HuH-7 (cell line): ENCODE measurements around the gene NADSYN1.

Experiments used
- DNase-seq: peaks from one replicate; pipeline ENCODE4 v3.0.0; 2011; ENCODE audit warnings: low spot score

The NADSYN1 gene

GRCh38 chr11:71433648-71434450 is 19.2 kb upstream of the NADSYN1 start:
- DNase-seq: peak; percentile 91

- DNase-seq: no peak
These were observed 18.4 kb upstream of the NADSYN1 start for GRCh38 chr11:71434576-71435130.

DNA sequence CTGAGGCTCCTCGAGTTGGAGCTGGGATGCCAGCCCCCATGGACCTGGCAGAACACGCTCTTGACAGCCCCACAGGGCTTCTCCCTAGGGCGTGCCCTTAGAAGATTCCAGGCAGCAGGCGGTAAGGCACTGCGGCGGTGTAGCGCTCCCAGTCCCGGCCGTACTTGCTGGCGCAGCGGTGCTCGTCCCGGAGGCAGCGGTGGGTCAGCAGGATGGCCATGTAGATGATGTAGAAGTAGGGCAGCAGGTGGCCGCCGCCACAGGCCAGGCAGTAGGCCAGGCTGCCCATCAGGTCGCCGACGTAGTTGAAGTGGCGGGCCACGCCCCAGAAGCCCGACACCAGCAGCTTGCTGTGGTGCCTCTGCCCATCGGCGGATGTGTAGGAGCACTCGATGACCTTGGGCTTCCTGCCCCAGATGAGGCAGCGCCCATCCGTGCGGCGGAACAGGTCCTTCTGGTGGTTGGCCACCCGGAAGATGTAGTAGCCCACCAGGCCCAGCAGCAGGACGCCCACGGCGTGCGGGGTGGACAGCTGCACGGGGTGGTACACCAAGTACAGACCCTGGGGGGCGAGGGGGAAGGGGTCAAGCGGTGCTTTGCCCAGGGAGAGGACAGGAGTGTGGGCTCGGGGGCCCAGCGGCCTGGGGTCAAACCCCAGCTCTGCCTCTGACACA is 17.6 kb upstream of the NADSYN1 start:
- DNase-seq: no peak

DNA sequence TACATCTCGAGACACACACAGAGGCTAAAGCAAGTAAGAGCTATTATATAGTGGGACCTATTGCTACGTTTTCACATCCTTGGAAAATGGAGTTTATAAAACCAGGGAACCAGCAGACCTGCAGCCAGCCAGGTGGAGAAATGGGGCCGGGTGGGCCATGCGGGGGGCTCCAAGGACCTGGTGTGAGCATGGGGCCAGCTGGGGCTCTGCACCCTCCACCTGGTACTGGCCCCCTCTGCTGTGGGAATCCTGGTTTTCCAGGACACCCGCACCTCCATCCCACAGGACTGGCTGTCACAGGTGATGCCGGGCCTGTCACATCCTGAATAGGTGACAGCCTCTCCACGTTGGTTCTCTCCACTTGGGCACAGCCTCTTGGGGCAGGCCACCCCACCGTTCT is 16.1 kb upstream of the NADSYN1 start:
- no peak for DNase-seq

GRCh38 chr11:71437399-71437798 is 15.6 kb upstream of the NADSYN1 start:
- no peak for DNase-seq

DNA sequence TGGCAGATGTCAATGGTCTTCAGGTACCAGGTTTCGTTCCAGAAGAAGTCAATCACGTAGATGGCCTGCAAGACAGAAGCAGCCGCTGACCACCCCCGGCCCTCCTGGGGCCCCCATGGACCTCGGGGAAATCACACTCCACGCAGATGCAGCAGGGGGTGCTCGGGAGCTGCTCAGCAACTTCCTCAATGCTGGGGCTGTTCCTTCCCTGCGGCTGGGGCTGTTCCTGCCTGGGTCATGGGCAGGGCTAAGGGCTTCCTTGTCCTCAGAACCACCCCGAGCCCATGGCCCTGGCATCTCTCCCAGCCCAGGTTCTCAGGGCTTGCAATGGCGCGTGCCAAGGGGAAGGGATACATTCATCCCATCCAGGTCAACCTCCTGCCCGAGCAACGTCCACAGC is 15.1 kb upstream of the NADSYN1 start:
- no peak for DNase-seq

DNA sequence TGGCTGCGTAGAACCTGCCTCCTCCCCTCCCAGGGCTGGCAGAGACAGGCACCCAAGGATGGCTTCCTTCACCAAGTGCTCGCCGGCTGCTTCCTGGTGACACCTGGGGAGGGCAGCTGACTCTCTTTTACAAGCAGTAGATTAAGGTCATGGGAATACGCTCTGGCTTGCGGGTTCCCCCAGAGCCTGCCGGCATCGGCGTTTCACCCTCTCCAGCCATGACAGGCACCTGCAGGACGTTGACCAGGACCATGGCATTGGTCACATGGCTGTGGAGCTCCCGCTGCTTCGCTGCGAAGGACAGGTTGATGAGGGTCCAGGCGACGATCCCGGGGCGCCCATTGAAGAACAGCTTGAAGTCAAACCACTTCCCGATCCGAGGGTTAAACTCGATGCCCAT is 14.4 kb upstream of the NADSYN1 start:
- DNase-seq: no peak

GRCh38 chr11:71440021-71440755 is 12.8 kb upstream of the NADSYN1 start:
- no peak for DNase-seq

- no peak for DNase-seq
These were observed 11.8 kb upstream of the NADSYN1 start for GRCh38 chr11:71441251-71441650.

- DNase-seq: no peak
These were observed 10.9 kb upstream of the NADSYN1 start for GRCh38 chr11:71442123-71442522.

DNA sequence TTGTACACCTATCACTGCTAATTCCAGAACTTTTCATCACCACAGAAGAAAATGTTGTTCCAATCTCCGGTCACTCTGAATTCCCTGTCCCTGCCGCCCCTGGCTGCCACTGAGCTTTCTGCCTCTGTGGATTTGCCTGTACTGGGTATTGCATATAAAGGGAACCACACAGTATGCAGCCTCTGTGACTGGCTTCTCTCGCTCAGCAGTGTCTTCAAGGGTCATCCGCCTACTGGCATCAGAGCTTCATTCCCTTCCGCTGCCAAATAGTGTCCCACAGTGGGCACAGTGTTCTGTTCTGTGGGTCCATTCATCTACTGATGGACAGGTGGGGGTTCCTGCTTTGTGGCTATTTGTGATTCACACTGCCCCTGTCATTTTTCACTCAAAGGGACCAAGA is 10.1 kb upstream of the NADSYN1 start:
- no peak for DNase-seq

GRCh38 chr11:71443736-71444445 is 9.1 kb upstream of the NADSYN1 start:
- no peak for DNase-seq

GRCh38 chr11:71444811-71445210 is 8.2 kb upstream of the NADSYN1 start:
- no peak for DNase-seq

DNA sequence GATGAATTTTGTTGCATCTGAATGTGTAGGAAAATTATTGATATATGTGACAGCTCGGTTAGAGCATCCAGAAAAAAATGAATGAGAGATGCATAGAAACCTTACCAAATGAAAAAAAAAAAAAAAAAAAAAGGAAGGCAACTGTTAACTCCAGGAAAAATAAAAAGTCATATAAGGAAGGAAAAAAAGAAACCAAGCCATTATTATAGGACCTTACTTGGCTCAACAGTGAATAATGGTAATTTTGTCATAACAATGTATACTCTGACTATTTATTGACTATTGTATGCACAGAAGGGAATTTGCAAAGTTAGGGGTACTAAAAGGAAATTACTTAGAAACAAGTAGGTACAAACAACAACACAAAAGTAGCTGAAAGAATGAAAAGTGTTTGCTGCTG is 6.9 kb upstream of the NADSYN1 start:
- no peak for DNase-seq

DNA sequence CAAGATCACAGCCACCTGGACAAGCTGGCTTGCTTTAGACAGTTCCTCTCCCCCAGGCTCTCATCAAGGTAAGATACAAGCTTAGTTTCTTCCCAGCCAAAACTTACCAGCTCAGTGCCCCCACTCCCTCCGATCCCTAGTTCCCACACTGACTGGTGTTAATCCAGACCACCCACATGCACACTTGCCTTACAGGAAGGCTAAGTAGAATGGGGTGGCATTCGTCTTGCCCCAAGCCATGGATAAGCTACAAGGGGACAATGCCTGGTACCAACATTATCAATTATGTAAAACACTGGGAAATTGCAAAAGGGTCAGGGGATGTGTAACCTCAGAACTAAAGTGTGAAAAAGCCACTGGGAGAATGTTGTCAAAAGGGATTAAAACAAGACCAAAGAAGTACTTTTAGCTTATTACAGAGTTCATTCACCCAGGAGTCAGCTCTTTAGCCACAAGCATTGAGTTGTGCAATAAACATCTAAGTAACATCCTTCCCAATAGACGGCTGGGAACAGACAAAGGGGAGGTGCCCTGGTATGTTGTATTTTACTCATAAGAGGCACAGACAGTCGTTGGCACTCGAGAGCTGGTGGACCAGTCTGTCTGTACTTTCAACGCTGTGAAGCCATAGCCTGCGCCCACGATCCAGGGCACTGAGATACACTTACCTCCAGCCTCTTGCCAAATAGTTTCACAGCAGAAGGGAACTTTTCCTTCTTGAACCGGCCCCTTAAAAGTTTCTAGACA is 5.9 kb upstream of the NADSYN1 start:
- peak; percentile 81 for DNase-seq

DNA sequence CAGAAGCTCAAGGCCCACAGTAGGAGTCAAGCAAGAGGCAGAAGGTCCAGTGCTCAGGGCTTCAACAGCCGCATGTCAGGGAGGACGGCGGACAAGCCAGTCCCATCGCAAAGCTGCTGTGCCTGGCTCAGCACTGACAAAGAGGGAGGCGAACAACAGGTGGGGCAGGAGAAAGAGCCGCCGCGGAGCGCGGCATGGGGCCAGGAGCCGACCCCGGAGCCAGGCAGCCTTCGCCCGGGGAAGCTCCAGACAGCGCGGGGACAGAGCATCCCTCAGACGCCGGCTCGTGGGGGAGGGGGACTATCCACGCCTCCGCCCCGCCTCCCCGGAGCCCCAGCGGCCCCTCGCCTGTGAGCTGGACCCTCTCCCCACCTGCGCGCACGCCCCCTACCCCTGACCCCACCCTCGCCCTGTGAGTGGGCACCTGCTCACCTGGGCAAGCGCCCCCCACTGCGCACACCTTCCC is 5.2 kb upstream of the NADSYN1 start:
- DNase-seq: peak; percentile 67

DNA sequence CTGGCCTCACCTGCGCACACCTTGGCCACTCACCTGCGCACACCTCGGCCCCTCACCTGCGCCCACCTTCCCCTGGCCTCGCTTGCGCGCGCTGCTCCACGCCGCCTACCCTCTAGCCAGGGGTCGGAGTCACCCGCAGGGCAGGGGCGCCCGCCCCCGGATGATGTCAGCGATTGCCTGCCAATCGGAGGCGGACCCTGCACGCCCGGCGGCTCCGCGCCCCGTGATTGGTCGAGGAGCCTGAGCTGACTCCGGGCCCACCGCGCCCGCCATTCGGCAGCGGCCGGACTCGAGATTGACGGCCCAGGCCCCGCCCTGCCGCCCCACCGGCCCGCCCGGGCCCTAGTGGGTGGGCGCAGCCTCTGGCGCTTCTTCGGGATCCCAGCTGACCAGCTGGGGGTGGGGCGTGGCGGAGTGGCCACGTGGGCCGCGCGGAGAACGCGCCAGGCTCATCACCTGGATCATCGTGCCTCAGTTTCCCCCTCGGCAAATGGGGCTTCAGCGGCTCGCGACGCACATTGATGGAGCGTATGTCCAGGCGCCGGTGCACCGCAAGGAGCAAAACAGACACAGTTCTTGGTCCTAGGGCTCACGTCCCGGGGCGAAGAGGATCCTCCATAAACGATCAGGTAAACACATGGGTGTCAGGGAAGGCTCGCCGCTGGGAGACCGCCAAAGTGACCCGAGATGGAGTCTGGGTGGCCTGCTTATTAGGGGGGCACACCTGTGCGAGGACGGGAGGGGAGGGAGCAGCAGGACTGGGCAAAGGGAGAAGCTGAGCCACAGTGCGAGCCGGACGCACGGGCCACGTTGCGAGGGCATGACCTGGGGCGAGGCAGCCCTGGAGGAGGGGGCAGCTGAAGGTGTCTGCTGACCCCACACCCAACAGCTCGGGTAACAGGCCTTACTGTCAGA is 4.5 kb upstream of the NADSYN1 start, which contains the start of gene DHCR7:
Gene DHCR7 (minus strand): TSS at position 137 of the 915 bp plus-strand sequence. CDS start 3,441 bp downstream, outside the sequence.
- peak; percentile 100 for DNase-seq

- DNase-seq: no peak
These were observed 3.4 kb upstream of the NADSYN1 start for GRCh38 chr11:71449596-71449995.

- DNase-seq: no peak
These were observed 2.5 kb upstream of the NADSYN1 start for GRCh38 chr11:71450507-71450906.

DNA sequence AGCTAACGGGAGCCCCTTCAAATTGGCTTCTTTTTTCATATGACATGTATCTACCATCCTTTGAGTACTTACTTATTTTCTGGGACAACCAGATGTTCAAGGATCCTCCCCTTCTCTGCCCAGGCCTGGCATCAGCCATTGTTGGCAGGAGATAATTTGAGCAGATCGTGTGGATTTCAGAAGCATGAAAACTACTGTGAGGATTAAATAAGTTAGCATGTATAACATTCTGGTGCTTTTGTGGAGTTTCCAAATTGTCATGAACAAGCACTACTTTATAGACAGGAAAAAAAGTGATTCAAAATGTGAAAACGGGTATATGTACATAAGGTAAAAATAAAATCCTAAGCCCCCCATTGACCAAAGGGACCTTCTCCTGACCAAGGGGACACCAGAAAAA is 2.1 kb upstream of the NADSYN1 start:
- DNase-seq: no peak
